HCT116 (cell line): Measurements from ENCODE around the gene MAGI3. TPM values are rescaled to one million over a fixed set of nuclear protein-coding genes. Genes with fewer than 3 reads are reported as not detected.

Experiments
- ATAC-seq: fragments of 200-7000 bp; cut with Tn5 transposase; 2 replicates; pipeline ENCODE4 v1.9.1; 2020; ENCODE audit warnings: mild to moderate bottlenecking, moderate library complexity
- BruUV-seq: library from RNA; stranded (reverse); fragments of 400-500 nt; replicated peaks from 2 replicates; lab custom pipeline; 2021; lab: Mats Ljungman, UMichigan
- CTCF ChIA-PET: fragments of 300-600 bp; sonication (Branson Sonifier 250); formaldehyde crosslinking; loops from one replicate; lab custom pipeline; 2021; ENCODE audit warnings: antibody characterized with exemption; lab: Charles Lee
- POLR2A ChIA-PET: fragments of 300-600, 350-600 bp; sonication (Branson Sonifier 250); formaldehyde crosslinking; loops from one replicate; lab custom pipeline; 2021; ENCODE audit warnings: antibody characterized with exemption; lab: Charles Lee
- RAD21 ChIA-PET, 2 experiments: fragments of 300-600 bp; sonication (Branson Sonifier 250); formaldehyde crosslinking; loops; one replicate each; lab custom pipeline; 2023; ENCODE audit warnings: low total read pairs in 2 of 2; ENCODE audit not compliant: uncharacterized antibody in 2 of 2, unreplicated experiment in 2 of 2, low non-redundant PET in 1 of 2; lab: Charles Lee
- DNase-seq: peaks from one replicate; pipeline ENCODE4 v3.0.0-alpha.2; 2010; ENCODE audit warnings: low read depth, low spot score
- H2AFZ ChIP-seq: fragments of 200-600 bp; shearing (Covaris generic), sonication (generic); 2 replicates; pipeline ENCODE4 v1.6.1; 2017; ENCODE audit warnings: low read depth, mixed run types, mixed read lengths, antibody characterized with exemption, low read length; ENCODE audit not compliant: poor library complexity, severe bottlenecking
- H3K27ac ChIP-seq: 2 replicates; pipeline ENCODE4 v1.5.1; 2012; ENCODE audit warnings: low read depth, low read length
- H3K27me3 ChIP-seq: fragments of 200-600 bp; sonication (generic); 2 replicates; pipeline ENCODE4 v1.6.1; 2016; ENCODE audit warnings: mixed run types, low read length, mixed read lengths; ENCODE audit not compliant: insufficient read depth
- H3K36me3 ChIP-seq, 2 experiments: fragments of 200-500 bp in 1 of 2; fragments of 200-600 bp in 1 of 2; sonication (Bioruptor generic) in 1 of 2; sonication (generic) in 1 of 2; 2 replicates each; pipeline versions ENCODE4 v1.5.1 to v1.6.1; 2014 to 2016; ENCODE audit warnings: low read length in 2 of 2, inconsistent platforms in 1 of 2, mixed read lengths in 1 of 2, mixed run types in 1 of 2; ENCODE audit not compliant: insufficient read depth in 2 of 2, control insufficient read depth in 1 of 2
- H3K4me1 ChIP-seq, 2 experiments: fragments of 200-600 bp in 1 of 2; sonication (generic) in 1 of 2; 2 replicates each; pipeline versions ENCODE4 v1.5.1 to v1.6.1; 2012 to 2017; ENCODE audit warnings: low read length in 2 of 2, inconsistent platforms in 1 of 2, mild to moderate bottlenecking in 1 of 2, mixed read lengths in 1 of 2, mixed run types in 1 of 2, moderate library complexity in 1 of 2; ENCODE audit not compliant: insufficient read depth in 2 of 2, control insufficient read depth in 1 of 2
- H3K4me2 ChIP-seq: fragments of 200-600 bp; sonication (generic); 2 replicates; pipeline ENCODE4 v1.6.1; 2017; ENCODE audit warnings: mixed run types, low read length, mixed read lengths
- H3K4me3 ChIP-seq, 2 experiments: fragments of 200-600 bp in 1 of 2; sonication (generic) in 1 of 2; replicated peaks in 1 of 2; 2 replicates each; pipeline ENCODE4 v1.5.1; 2011 to 2016; ENCODE audit warnings: low read length in 2 of 2, control low read depth in 1 of 2, low read depth in 1 of 2, mild to moderate bottlenecking in 1 of 2, mixed read lengths in 1 of 2, mixed run types in 1 of 2
- H3K79me2 ChIP-seq: fragments of 200-600 bp; sonication (generic); 2 replicates; pipeline ENCODE4 v1.6.1; 2017; ENCODE audit warnings: mild to moderate bottlenecking, mixed run types, low read length, moderate library complexity, mixed read lengths; ENCODE audit not compliant: insufficient read depth
- H3K9ac ChIP-seq: fragments of 200-600 bp; sonication (generic); 2 replicates; pipeline ENCODE4 v1.6.1; 2016; ENCODE audit warnings: low read length, mixed read lengths
- H3K9me2 ChIP-seq: fragments of 200-600 bp; sonication (generic), shearing (Covaris generic); 2 replicates; pipeline ENCODE4 v1.6.1; 2017; ENCODE audit warnings: mixed run types, mild to moderate bottlenecking, moderate library complexity; ENCODE audit not compliant: insufficient read depth
- H3K9me3 ChIP-seq, 2 experiments: fragments of 200-500 bp in 1 of 2; fragments of 200-600 bp in 1 of 2; sonication (Bioruptor generic) in 1 of 2; sonication (generic) in 1 of 2; 2 replicates each; pipeline ENCODE4 v1.6.1; 2014 to 2017; ENCODE audit warnings: low read length in 2 of 2, mixed read lengths in 2 of 2, inconsistent platforms in 1 of 2, low read depth in 1 of 2, mild to moderate bottlenecking in 1 of 2, mixed run types in 1 of 2, moderate library complexity in 1 of 2; ENCODE audit not compliant: control insufficient read depth in 1 of 2, insufficient read depth in 1 of 2
- H4K20me1 ChIP-seq: fragments of 200-600 bp; sonication (generic), shearing (Covaris generic); 2 replicates; pipeline ENCODE4 v1.6.1; 2017; ENCODE audit warnings: mixed run types, mild to moderate bottlenecking, moderate library complexity; ENCODE audit not compliant: insufficient read depth
- CBX3 ChIP-seq: IDR thresholded peaks from 2 replicates; pipeline ENCODE4 v1.6.1; 2012; ENCODE audit warnings: low read depth
- CEBPB ChIP-seq: IDR thresholded peaks from 2 replicates; pipeline ENCODE4 v1.6.1; 2012; ENCODE audit warnings: low read depth
- JUND ChIP-seq: IDR thresholded peaks from 2 replicates; pipeline ENCODE4 v1.6.1; 2012
- RAD21 ChIP-seq: IDR thresholded peaks from 2 replicates; pipeline ENCODE4 v1.6.1; 2012; ENCODE audit warnings: low read depth, mild to moderate bottlenecking
- SIN3A ChIP-seq: IDR thresholded peaks from 2 replicates; pipeline ENCODE4 v1.6.1; 2012; ENCODE audit warnings: low read depth
- TCF7L2 ChIP-seq: IDR thresholded peaks from 2 replicates; pipeline ENCODE4 v1.7.0; 2011; ENCODE audit warnings: borderline replicate concordance, inconsistent platforms; ENCODE audit not compliant: insufficient read depth, insufficient read length; ENCODE audit errors: extremely low read depth
- intact Hi-C: fragments of 100-400 bp; cut with micrococcal nuclease; formaldehyde crosslinking; loops from 2 replicates; pipeline ENCODE4 v1.10.0; 2022
- total RNA-seq: library from RNA; stranded (reverse); gene quantifications from one replicate; pipeline ENCODE4 v1.2.1, GENCODE V29; 2021; ENCODE audit not compliant: unreplicated experiment
- TF ChIP-seq, protein P1 (sequence below): IDR thresholded peaks from 2 replicates; pipeline ENCODE4 v1.6.1; 2012
- TF ChIP-seq, protein P2 (sequence below): IDR thresholded peaks from 2 replicates; pipeline ENCODE4 v1.6.1; 2012; ENCODE audit warnings: low read depth

MAGI3 gene
- total RNA-seq, 1 experiment from 2014 or later = 11.8 TPM

DNA sequence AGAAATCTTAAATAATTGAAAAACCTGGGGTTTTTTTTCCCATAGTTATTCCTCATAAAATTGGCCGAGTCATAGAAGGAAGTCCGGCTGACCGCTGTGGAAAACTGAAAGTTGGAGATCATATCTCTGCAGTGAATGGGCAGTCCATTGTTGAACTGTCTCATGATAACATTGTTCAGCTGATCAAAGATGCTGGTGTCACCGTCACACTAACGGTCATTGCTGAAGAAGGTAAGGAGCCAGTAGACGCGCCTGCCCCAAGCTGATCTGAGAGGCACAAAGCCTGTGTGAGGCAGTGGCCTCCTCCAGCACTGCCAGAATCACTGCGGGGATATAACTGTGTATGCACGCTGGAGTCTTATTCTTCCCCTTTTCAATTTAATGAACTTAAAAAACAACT is 268.7 kb downstream of the MAGI3 start:
- Histone ChIP-seq H3K79me2 (no peaks in the 10 kb centered on the region), H2AFZ (no peak overlapping the region), H4K20me1 (no peaks in the 10 kb centered on the region), H3K9me2 (no peaks in the 10 kb centered on the region), H3K9me3 (no peaks in the 10 kb centered on the region), H3K27ac (no peak overlapping the region), H3K27me3 (no peaks in the 10 kb centered on the region), H3K36me3 (no peaks in the 10 kb centered on the region), H3K4me2 (no peak overlapping the region), H3K9ac (no peak overlapping the region), H3K4me1 (peaks cover under 1 to 9% of the 10 kb centered on the region in 2 experiments; a peak in 3 of 4 replicates), H3K4me3 (no peak overlapping the region)
- ChIA-PET RAD21 (no interaction called here), CTCF (no interaction called here), POLR2A (no interaction called here)
- no peak for ATAC-seq
- intact Hi-C loops = no loop called here
- TF ChIP-seq TCF7L2 = no peak
- TF ChIP-seq SIN3A = no peak
- no peak for TF ChIP-seq CBX3
- TF ChIP-seq JUND = no peak
- TF ChIP-seq, protein P1, sequence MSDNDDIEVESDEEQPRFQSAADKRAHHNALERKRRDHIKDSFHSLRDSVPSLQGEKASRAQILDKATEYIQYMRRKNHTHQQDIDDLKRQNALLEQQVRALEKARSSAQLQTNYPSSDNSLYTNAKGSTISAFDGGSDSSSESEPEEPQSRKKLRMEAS = no peak
- TF ChIP-seq CEBPB = no peak
- no peak for TF ChIP-seq RAD21
- TF ChIP-seq, protein P2, sequence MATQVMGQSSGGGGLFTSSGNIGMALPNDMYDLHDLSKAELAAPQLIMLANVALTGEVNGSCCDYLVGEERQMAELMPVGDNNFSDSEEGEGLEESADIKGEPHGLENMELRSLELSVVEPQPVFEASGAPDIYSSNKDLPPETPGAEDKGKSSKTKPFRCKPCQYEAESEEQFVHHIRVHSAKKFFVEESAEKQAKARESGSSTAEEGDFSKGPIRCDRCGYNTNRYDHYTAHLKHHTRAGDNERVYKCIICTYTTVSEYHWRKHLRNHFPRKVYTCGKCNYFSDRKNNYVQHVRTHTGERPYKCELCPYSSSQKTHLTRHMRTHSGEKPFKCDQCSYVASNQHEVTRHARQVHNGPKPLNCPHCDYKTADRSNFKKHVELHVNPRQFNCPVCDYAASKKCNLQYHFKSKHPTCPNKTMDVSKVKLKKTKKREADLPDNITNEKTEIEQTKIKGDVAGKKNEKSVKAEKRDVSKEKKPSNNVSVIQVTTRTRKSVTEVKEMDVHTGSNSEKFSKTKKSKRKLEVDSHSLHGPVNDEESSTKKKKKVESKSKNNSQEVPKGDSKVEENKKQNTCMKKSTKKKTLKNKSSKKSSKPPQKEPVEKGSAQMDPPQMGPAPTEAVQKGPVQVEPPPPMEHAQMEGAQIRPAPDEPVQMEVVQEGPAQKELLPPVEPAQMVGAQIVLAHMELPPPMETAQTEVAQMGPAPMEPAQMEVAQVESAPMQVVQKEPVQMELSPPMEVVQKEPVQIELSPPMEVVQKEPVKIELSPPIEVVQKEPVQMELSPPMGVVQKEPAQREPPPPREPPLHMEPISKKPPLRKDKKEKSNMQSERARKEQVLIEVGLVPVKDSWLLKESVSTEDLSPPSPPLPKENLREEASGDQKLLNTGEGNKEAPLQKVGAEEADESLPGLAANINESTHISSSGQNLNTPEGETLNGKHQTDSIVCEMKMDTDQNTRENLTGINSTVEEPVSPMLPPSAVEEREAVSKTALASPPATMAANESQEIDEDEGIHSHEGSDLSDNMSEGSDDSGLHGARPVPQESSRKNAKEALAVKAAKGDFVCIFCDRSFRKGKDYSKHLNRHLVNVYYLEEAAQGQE = no peak
- no peak for DNase-seq
- BruUV-seq = no TSS peak
